Left lung (tissue), 10 donors: Measurements from ENCODE around the gene SLC6A17. TPM values are rescaled to one million over a fixed set of nuclear protein-coding genes. Genes with fewer than 3 reads are reported as not detected.
A peak's percentile ranks its signal among the peaks of the same experiment; 100 is the strongest.

Source experiments
- ATAC-seq: fragments of 200-7000 bp; cut with Tn5 transposase; one replicate; pipeline ENCODE4 v1.9.1; 2020; ENCODE audit warnings: moderate library complexity
- DNase-seq, 4 donors: peaks; one replicate each; pipeline ENCODE4 v3.0.0-alpha.2; 2013 to 2020
- H3K27ac ChIP-seq, 2 donors: fragments of 200-600 bp; sonication (generic) in 1 of 2; one replicate each; pipeline versions ENCODE4 v1.5.0 to v1.8.0; 2020 to 2021
- H3K27me3 ChIP-seq, 2 donors: fragments of 200-600 bp; sonication (generic) in 1 of 2; one replicate each; pipeline versions ENCODE4 v1.5.0 to v1.8.0; 2020 to 2021
- H3K36me3 ChIP-seq, 2 donors: fragments of 200-600 bp; sonication (generic) in 1 of 2; one replicate each; pipeline versions ENCODE4 v1.5.0 to v1.8.0; 2020 to 2021
- H3K4me1 ChIP-seq, 2 donors: fragments of 200-600 bp; one replicate each; pipeline ENCODE4 v1.8.0; 2021
- H3K4me3 ChIP-seq, 2 donors: fragments of 200-600 bp; sonication (generic) in 1 of 2; one replicate each; pipeline versions ENCODE4 v1.5.0 to v1.8.0; 2020 to 2021; ENCODE audit warnings: mild to moderate bottlenecking in 1 of 2
- H3K9me3 ChIP-seq, 2 donors: fragments of 200-600 bp; sonication (generic) in 1 of 2; one replicate each; pipeline versions ENCODE4 v1.5.0 to v1.8.0; 2020 to 2021
- CTCF ChIP-seq, 2 donors: fragments of 200-600 bp; sonication (generic) in 1 of 2; IDR thresholded peaks; one replicate each; pipeline versions ENCODE4 v1.5.0 to v1.8.0; 2021; ENCODE audit warnings: antibody characterized with exemption in 2 of 2
- intact Hi-C, 2 donors: fragments of 100-400 bp; cut with DNase I; formaldehyde crosslinking; loops; one replicate each; pipeline versions ENCODE4 v1.11.2 to v1.14.2; 2022
- polyA plus RNA-seq, 6 donors: library from polyadenylated mRNA; unstranded; fragments of 120-200 nt; gene quantifications; one replicate each; pipeline ENCODE4 v1.2.1, GENCODE V29; 2013; ENCODE audit not compliant: insufficient read length in 6 of 6
- total RNA-seq, 2 donors: library from RNA; stranded (reverse); fragmentation: NEBNext Ultra II Directional; extraction: Animal tissue kit (Norgen Biotek cat#: 25700); gene quantifications; one replicate each; pipeline ENCODE4 v1.2.1, GENCODE V29; 2021
- donor health status: DM: no; HTN: yes; CAD: no.
- donor health status: DM: no; HTN: no; CAD: no.

SLC6A17 gene
- total and polyA plus RNA-seq, 8 donors = 0.03 to 0.13 (median 0.04) TPM; not detected in 1

- no peak for ATAC-seq
- Histone ChIP-seq H3K27ac (no peak overlapping the region), H3K36me3 (no peaks in the 10 kb centered on the region), H3K4me1 (no peaks in the 10 kb centered on the region), H3K4me3 (no peak overlapping the region), H3K27me3 (peaks cover 0 to 35% of the 10 kb centered on the region in 2 donors), H3K9me3 (no peaks in the 10 kb centered on the region)
- TF ChIP-seq CTCF (IDR thresholded peaks at IDR 0.05) = no peak
- no peak for DNase-seq
- intact Hi-C loops = no loop called here
Measured at GRCh38 chr1:110186558-110186957, 36.3 kb downstream of the SLC6A17 start.

GRCh38 chr1:110187139-110187890, 37.0 kb downstream of the SLC6A17 start:
- H3K27me3 ChIP-seq = peaks cover 0 to 35% of the 10 kb centered on the region in 2 donors
- DNase-seq = no peak
- H3K4me1 ChIP-seq = no peaks in the 10 kb centered on the region
- no peak overlapping the region for H3K27ac ChIP-seq
- intact Hi-C loops = no loop called here
- H3K36me3 ChIP-seq = no peaks in the 10 kb centered on the region
- H3K9me3 ChIP-seq = no peaks in the 10 kb centered on the region
- TF ChIP-seq CTCF (IDR thresholded peaks at IDR 0.05) = no peak
- H3K4me3 ChIP-seq = no peak overlapping the region
- no peak for ATAC-seq

DNA sequence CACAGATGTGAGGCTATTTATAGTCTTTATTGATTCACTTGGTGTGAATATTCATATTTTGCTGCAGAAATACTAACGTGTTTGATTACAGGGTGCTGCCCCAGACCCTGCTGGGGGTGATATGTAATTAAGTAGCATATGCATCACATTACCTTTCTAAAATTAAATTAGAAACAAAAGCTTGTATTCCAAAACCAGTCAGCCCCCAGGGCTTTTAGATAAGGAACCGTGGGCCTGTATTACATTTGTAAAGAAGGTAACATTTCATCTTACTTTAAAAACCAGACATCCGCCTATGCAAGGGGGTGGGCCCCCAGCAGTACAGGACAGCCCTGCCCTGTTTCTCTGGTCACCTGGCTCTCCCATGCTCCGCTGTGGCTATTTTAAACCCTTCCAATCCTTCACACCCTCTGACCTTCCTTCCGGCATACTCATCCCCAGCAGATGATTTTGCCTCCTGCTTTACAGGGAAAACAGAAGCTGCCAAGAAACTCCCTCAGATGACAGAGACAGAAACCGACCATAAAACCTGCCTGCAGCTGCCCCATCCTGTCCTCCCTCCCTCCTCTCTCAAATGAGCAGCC, 37.8 kb downstream of the SLC6A17 start:
- no peak for TF ChIP-seq CTCF (IDR thresholded peaks at IDR 0.05)
- no peaks in the 10 kb centered on the region for H3K9me3 ChIP-seq
- no peaks in the 10 kb centered on the region for H3K36me3 ChIP-seq
- no peak overlapping the region for H3K4me3 ChIP-seq
- no peak for DNase-seq
- H3K4me1 ChIP-seq = no peaks in the 10 kb centered on the region
- H3K27ac ChIP-seq = no peak overlapping the region
- intact Hi-C loops = no loop called here
- H3K27me3 ChIP-seq = peaks cover 0 to 35% of the 10 kb centered on the region in 2 donors
- ATAC-seq = no peak

GRCh38 chr1:110189181-110189580, 38.9 kb downstream of the SLC6A17 start:
- H3K9me3 ChIP-seq = no peaks in the 10 kb centered on the region
- no peak overlapping the region for H3K4me3 ChIP-seq
- H3K27ac ChIP-seq = no peak overlapping the region
- TF ChIP-seq CTCF (IDR thresholded peaks at IDR 0.05) = no peak
- DNase-seq = no peak
- intact Hi-C loops = no loop called here
- no peak for ATAC-seq
- H3K4me1 ChIP-seq = no peaks in the 10 kb centered on the region
- H3K27me3 ChIP-seq = peaks cover 0 to 26% of the 10 kb centered on the region in 2 donors
- no peaks in the 10 kb centered on the region for H3K36me3 ChIP-seq

- Histone ChIP-seq H3K36me3 (no peaks in the 10 kb centered on the region), H3K9me3 (no peaks in the 10 kb centered on the region), H3K27me3 (peaks cover 0 to 14% of the 10 kb centered on the region in 2 donors), H3K27ac (no peak overlapping the region), H3K4me1 (no peaks in the 10 kb centered on the region), H3K4me3 (no peak overlapping the region)
- ATAC-seq = no peak
- intact Hi-C loops = no loop called here
- TF ChIP-seq CTCF (IDR thresholded peaks at IDR 0.05) = no peak
- peak in 1 of 4 donors; percentile 24 for DNase-seq
Measured at GRCh38 chr1:110190282-110190929, 40.1 kb downstream of the SLC6A17 start.
